ENCODE results near the gene GGT6. TPM values are rescaled to one million over a fixed set of nuclear protein-coding genes. Genes with fewer than 3 reads are reported as not detected.

The GGT6 gene
- total RNA-seq, 2 experiments from 2014 or later, result not detected

DNA sequence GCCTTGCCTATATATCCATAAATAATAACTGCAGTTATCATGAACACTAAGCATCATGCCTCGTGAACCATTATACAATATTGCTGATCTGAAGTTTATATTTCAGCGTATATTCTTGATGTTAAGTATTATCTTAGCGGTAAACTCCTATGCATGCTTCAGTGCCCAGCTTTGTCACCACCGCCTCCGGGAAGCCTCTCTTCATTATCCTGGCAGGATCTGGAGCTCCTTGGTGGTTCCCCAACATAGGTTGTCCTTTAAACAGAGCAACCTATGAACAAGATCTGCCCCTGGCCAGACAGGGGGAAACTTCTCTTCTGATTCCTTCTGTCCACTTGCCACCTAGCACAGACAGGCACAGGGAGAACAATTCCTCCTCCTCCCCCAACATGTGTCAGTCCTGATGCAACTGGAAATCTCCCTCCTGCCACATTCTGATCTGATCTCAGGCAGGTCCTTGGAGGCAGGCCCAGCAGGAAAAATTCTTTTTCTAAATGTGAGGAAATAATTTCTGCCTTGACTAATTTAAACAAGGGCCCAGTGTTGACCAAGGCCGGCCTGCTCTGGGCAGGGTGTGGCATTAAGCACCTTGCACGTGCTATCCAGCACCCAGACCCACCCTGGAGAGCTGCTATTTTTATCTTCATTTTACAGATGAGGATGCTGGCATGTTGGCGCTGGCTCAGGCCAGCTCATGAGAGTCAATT is 39.3 kb downstream of the GGT6 start:
- no peak overlapping the region for H3K4me3 Mint-ChIP-seq
- DNase-seq (no peak), ATAC-seq (no peak)
- peaks cover 6% of the 10 kb centered on the region for H3K27me3 Mint-ChIP-seq
- CTCF ChIA-PET, result no interaction called here
- H3K36me3 Mint-ChIP-seq, result no peaks in the 10 kb centered on the region
- peaks cover 11% of the 10 kb centered on the region for H3K4me1 Mint-ChIP-seq
- no peak overlapping the region for H3K27ac Mint-ChIP-seq
- no peaks in the 10 kb centered on the region for H3K9me3 Mint-ChIP-seq (ENCODE audit: low read depth)

DNA sequence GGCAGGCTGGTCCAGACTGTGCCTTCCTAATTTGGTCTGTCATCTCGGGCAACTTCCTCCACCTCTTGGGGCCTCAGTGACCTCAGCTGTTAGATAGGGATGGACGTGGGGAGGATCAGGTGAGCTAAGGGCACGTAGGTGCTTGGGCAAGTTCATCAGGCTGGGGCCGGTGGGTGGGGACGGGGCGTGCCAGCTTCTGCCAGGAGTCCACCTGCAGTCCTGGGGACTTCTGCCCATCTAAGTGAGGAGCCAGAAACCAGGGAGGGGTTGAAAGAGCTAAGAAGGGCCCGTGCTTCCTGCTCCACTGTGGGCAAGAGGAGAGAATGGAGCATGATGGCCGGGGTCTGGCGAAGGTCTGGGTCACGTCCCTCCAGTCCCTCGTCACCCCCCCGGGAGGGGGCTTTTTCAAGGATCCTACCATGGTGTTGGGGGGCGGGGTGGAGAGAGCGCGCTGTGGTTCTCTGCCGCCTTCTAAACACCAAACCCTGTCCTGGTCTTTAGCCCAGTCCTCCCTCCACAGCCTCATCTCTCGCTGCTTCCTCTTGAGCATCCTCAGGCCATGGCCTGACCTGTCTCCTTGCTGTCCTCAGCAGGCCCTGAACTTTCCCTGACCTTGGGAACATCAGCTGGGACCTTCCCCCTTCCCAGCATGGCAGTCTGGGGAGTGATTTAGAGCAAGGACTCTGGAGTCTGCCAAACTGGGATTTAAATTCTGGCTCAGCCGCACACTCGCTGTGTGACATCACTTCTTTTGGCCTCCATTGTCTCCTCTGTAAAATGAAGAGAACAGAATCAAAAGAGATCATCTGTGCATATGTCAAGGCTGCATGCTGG is 40.1 kb downstream of the GGT6 start:
- Mint-ChIP-seq H3K27me3 (peaks cover 2% of the 10 kb centered on the region), H3K4me3 (no peak overlapping the region), H3K9me3 (ENCODE audit: low read depth) (no peaks in the 10 kb centered on the region), H3K36me3 (no peaks in the 10 kb centered on the region), H3K4me1 (peaks cover 11% of the 10 kb centered on the region), H3K27ac (no peak overlapping the region)
- ATAC-seq, result no peak
- no peak for DNase-seq
- CTCF ChIA-PET, result no interaction called here

DNA sequence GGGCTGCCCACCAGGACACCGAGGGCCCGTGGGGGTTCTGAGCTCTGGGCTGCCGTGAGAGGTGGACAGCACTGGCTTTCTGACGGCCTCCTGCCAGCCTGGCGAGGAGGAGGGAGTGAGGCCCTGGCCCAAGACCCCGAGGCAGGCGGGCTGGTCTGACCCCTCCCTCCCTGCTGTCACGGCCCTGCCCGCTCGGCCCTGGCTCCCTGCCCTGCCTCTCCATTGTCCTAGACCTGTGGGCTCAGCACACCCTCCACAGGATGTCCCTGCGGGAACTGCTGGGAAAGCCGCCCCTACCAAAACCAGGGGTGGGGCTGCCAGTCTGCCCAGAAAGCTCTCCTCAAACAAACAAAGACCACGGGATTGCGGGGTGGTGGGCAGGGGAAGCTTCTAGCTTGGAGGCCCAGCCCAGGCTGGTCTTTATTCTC is 41.0 kb downstream of the GGT6 start:
- no peak overlapping the region for H3K27ac Mint-ChIP-seq
- CTCF ChIA-PET, result interaction anchor here (1.6 kb wide), 1 partner anchor 99 kb away, joined by 6 read pairs; no protein-coding TSS in a partner anchor
- peaks cover 11% of the 10 kb centered on the region for H3K4me1 Mint-ChIP-seq
- no peaks in the 10 kb centered on the region for H3K9me3 Mint-ChIP-seq (ENCODE audit: low read depth)
- H3K4me3 Mint-ChIP-seq, result no peak overlapping the region
- peaks cover 2% of the 10 kb centered on the region for H3K27me3 Mint-ChIP-seq
- DNase-seq (no peak), ATAC-seq (no peak)
- H3K36me3 Mint-ChIP-seq, result no peaks in the 10 kb centered on the region

DNA sequence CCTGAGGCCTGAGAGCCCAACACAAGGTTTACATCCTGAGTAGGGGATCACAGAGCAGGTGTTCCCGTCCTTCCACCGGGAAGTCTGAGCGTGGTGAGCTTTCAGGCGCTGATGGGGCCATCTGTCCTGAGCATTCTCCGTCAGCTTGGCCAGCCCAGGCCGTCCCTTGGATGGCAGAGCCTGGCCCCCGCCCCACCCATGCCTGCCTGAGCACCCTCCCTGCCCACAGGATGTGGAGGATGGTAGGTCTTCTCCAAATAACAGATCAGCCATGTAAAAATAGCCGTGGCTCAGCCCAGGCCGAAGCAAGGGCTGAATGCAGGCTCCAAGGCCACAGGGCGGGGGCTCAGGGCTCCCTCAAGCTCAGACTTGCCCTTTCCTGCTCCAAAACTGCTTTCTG is 41.5 kb downstream of the GGT6 start:
- Mint-ChIP-seq H3K27me3 (peaks cover 2% of the 10 kb centered on the region), H3K36me3 (no peaks in the 10 kb centered on the region), H3K4me1 (peaks cover 11% of the 10 kb centered on the region), H3K9me3 (ENCODE audit: low read depth) (no peaks in the 10 kb centered on the region), H3K4me3 (no peak overlapping the region), H3K27ac (no peak overlapping the region)
- CTCF ChIA-PET, result interaction anchor here (1.4 to 1.6 kb wide), 2 partner anchors 20 to 98 kb away, joined by 3 to 6 read pairs; partner anchors contain the start of gene SPNS2
- DNase-seq (no peak), ATAC-seq (no peak)

DNA sequence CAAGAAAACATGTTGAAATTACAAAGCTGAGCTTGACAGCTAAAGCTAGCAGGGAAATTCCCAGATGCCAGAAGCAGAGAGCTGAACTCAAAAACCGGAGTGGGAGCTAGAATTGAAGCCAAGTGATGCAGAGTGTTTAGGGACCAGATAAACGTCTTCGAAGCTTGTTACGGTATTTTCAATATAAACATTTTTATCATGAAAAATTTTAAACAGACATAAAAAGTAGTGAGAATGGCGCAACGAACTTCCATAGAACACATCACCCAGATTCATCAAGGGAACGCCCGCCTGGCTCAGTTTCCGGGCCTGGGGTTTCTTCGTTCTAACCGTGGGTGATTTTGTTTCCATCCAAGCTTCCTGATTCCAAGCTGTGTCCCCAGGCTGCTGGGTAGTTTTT is 43.6 kb downstream of the GGT6 start:
- DNase-seq (no peak), ATAC-seq (no peak)
- Mint-ChIP-seq H3K4me1 (peaks cover 11% of the 10 kb centered on the region), H3K36me3 (no peaks in the 10 kb centered on the region), H3K9me3 (ENCODE audit: low read depth) (no peaks in the 10 kb centered on the region), H3K27me3 (peaks cover 2% of the 10 kb centered on the region), H3K4me3 (no peak overlapping the region), H3K27ac (no peak overlapping the region)
- CTCF ChIA-PET, result interaction anchor here (1.2 kb wide), 1 partner anchor 96 kb away, joined by 3 read pairs; no protein-coding TSS in a partner anchor

DNA sequence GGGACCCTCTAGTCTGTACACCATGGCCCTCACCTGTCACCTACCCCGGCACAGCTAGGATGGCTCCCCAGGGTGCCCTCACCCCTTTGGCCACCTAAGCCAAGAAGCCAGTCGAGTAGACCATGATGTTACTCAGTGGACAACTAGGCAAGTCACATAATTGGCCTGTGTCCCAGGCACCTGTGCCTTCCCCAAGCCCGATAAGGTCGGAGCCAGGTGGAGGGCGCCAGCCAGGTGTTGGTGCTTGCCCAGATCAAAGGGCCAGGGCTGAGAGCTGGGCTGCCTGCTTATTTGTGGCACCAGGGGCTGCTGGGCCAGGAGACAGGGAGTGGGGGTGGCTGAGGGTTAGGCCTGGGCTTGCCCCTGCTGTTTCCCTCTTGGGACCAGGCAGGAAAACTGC is 44.9 kb downstream of the GGT6 start:
- no peak overlapping the region for H3K4me3 Mint-ChIP-seq

DNA sequence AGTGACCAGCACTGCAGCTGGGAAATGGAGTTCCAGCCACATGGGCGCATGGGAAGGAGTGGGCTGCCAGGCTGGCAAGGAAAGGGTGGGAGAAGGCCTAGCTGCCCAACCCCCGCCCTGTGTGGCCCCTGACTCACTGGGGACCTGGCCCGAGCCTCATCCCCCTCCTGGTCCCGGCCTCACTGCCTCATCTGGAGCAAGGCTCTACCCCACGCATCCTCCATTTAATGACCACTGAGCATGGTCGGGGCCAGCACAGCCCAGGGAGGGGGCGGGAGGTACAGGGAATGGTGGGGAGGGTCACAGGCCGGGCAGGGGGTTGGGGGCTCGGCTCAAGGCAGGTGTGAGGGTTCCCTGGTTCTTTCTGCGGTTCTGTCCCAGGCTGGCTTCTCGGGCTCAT is 45.6 kb downstream of the GGT6 start:
- Mint-ChIP-seq H3K4me3 (no peak overlapping the region), H3K4me1 (peaks cover 22% of the 10 kb centered on the region), H3K27ac (no peak overlapping the region), H3K9me3 (ENCODE audit: low read depth) (no peaks in the 10 kb centered on the region), H3K27me3 (peaks cover 2% of the 10 kb centered on the region), H3K36me3 (no peaks in the 10 kb centered on the region)
- DNase-seq (no peak), ATAC-seq (no peak)
- CTCF ChIA-PET, result no interaction called here

More for the DNA sequence above, 44.9 kb downstream of the GGT6 start:
- Mint-ChIP-seq H3K4me1 (peaks cover 14% of the 10 kb centered on the region), H3K9me3 (ENCODE audit: low read depth) (no peaks in the 10 kb centered on the region), H3K27ac (no peak overlapping the region), H3K27me3 (peaks cover 2% of the 10 kb centered on the region), H3K36me3 (no peaks in the 10 kb centered on the region)
- DNase-seq (no peak), ATAC-seq (no peak)
- CTCF ChIA-PET, result interaction anchor here (0.7 kb wide), 1 partner anchor 300 kb away, joined by 3 read pairs; no protein-coding TSS in a partner anchor

DNA sequence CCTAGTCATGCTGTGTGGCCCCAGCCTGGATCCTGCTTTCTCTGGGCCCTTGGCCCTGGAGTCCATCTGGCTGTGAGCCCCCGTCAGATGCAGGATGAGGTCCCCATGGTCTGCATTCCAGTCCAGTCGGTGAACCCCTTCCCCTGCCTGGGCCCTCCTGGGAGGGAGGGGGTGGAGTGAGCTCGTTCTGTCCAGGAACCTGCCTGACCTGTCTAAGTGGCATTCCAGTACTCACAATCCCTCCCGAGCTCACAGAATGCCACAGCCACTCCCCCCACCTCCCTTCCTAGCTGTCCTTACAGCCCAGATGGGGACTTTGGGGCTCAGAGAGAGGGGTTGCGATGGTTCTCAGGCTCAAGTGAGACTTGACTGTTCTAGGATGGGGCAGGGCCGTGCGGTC is 46.2 kb downstream of the GGT6 start:
- no peaks in the 10 kb centered on the region for H3K9me3 Mint-ChIP-seq (ENCODE audit: low read depth)
- ATAC-seq (no peak), DNase-seq (no peak)
- no peak overlapping the region for H3K4me3 Mint-ChIP-seq
- peaks cover 2% of the 10 kb centered on the region for H3K27me3 Mint-ChIP-seq
- CTCF ChIA-PET, result no interaction called here
- H3K36me3 Mint-ChIP-seq, result no peaks in the 10 kb centered on the region
- H3K27ac Mint-ChIP-seq, result no peak overlapping the region
- peaks cover 27% of the 10 kb centered on the region for H3K4me1 Mint-ChIP-seq

DNA sequence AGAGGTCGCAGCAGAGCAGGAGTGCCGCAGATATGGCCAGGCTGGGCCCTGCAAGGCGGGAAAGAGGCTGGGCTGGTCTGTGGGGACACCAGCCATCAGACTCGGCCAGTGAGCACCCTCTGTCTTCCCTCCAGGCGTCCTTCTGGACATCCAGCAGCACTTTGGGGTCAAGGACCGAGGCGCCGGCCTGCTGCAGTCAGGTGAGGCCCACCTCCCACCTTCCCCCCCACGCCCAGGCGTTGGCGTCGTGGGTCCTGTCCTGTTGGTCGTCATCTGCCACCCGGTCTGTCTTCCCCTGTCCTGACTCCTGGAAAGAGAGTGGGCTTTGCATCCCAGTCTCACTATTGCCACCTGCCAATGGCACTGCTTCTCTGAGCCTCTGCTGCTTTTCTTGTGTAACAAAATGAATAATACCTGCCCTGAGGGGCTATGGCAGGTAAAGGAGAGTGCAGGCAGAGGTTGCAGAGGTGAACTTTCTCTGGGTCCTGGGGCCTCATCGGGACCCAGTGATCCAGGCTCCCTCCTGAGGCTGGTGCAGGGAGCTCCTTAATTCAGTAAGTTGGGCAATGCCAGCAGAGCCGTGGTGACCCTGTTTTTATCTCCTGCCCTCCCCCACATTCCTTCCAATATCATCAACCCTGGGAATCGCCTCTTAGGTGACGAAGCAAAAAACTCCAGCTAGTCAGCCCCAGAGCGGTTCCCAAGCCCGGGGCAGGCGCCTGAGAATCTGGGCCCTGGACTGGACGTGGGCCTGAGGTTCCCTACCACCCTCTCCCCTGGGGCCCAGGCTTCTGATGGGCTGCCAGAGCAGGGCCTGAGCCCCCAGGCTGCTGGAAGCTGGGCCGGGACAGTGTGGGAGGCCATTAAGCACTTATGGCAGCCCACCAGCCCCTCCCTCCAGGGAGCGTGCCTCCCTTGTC is 47.0 kb downstream of the GGT6 start:
- Mint-ChIP-seq H3K36me3 (no peaks in the 10 kb centered on the region), H3K9me3 (ENCODE audit: low read depth) (no peaks in the 10 kb centered on the region), H3K4me3 (no peak overlapping the region), H3K4me1 (peaks cover 29% of the 10 kb centered on the region), H3K27ac (no peak overlapping the region), H3K27me3 (peaks cover 2% of the 10 kb centered on the region)
- CTCF ChIA-PET, result no interaction called here
- ATAC-seq (no peak), DNase-seq (no peak)

DNA sequence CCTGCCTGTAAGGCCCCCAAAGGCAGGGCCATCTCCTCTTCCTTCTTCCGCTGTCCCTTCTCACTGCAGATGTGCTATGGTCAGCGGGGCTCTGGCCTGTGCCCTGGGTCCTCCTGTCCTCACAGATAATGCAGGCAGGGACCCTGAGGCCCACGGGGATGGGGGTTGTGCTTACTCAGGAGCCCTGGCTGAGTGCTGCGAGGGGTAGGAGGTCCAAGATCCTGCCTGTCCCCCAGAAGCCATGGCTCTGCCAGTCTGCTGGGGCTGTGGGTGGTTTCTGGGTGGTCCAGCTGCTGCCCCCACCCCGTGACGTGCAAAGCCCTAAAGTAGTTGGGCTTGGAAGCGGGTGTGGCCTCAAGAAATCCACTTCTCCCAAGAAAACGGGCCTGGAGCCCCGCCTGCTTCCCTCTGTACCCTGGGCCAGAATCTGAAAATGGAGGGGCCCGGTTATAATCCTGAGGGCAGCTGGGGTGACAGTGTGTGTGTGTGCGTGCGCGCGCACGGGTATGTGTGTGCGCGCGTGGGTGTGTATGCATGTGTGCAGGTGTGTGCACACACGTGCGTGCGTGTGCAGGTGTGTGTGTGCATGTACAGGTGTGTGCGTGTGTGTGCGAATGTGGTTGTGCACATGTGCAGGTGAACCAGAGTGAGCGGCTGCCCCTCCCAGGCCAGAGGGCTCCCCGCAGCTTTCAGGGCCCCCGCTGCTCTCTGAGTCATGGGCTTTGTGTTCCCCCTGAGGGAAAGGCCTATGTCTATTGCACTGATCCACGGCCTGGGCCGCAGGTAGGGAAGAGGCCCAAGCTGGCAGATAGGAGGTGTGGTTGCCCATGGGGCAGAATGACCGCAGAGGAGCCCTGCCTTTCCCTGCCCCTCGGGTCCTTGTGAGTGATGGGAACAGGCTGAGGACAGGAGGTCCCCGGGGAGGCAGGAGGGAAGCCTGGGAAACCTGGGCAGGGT is 47.9 kb downstream of the GGT6 start:
- no peaks in the 10 kb centered on the region for H3K36me3 Mint-ChIP-seq
- no peaks in the 10 kb centered on the region for H3K27me3 Mint-ChIP-seq
- no peak overlapping the region for H3K27ac Mint-ChIP-seq
- DNase-seq, result no peak
- CTCF ChIA-PET, result no interaction called here
- H3K9me3 Mint-ChIP-seq (ENCODE audit: low read depth), result no peaks in the 10 kb centered on the region
- H3K4me3 Mint-ChIP-seq, result no peak overlapping the region
- peaks cover 31% of the 10 kb centered on the region for H3K4me1 Mint-ChIP-seq
- ATAC-seq, result no peak

DNA sequence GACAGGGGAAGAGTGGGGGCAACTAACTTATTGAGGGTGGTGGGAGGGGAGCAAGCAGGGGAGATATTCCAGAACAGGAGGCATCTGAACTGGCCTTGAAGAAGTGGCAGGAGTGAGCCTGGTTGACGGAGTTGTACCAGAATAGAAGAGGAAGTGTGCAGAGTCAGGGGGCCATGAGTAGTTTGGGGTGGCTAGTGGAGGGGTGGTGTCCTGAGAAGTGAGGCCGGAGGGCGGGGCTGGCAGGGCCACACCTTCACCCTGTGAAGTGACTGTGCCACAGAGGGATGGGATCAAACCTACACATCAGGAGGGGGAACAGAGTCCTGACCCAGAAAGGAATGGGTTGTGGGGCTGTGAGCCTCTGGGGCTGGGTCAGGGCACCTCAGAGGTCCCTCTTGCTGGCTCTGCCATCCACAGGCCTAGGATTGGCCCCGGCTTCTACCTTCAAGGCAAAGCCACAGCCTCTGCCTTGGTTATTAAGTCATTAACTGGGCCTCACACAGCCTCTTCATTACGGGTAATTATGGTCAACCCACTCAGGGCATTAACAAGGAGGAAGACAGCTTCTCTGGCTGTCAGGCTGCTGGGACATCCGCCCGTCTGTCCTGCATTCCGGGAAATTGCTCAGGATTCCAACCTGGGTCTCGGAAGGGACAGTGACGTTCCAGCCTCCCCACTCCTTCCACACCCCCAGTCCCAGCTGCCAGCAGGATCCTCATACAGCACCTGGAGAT is 49.0 kb downstream of the GGT6 start:
- no peaks in the 10 kb centered on the region for H3K36me3 Mint-ChIP-seq
- H3K27ac Mint-ChIP-seq, result no peak overlapping the region
- no peak for ATAC-seq
- H3K4me3 Mint-ChIP-seq, result no peak overlapping the region
- DNase-seq, result no peak
- H3K9me3 Mint-ChIP-seq (ENCODE audit: low read depth), result no peaks in the 10 kb centered on the region
- peaks cover 33% of the 10 kb centered on the region for H3K4me1 Mint-ChIP-seq
- no peaks in the 10 kb centered on the region for H3K27me3 Mint-ChIP-seq
- CTCF ChIA-PET, result interaction anchor here (4.7 kb wide), 1 partner anchor 90 kb away, joined by 19 read pairs; no protein-coding TSS in a partner anchor

DNA sequence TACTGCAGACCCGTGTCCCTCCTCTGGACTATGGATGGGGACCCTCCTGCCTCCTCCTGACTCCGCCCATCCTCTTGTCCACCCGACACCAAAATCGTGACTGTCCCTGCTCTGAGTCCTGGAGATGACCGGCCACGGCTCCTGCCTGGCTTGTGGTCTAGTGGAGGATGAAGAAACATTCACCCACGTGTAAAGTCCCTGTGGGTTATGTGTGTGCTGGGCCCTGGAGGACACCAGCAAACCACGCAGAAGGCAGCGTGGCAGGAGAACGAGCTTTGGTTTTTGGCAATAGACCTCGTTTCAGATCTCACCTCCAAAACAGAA is 49.8 kb downstream of the GGT6 start:
- H3K36me3 Mint-ChIP-seq, result no peaks in the 10 kb centered on the region
- H3K9me3 Mint-ChIP-seq (ENCODE audit: low read depth), result no peaks in the 10 kb centered on the region
- H3K4me3 Mint-ChIP-seq, result no peak overlapping the region
- DNase-seq (no peak), ATAC-seq (no peak)
- no peak overlapping the region for H3K27ac Mint-ChIP-seq
- peaks cover 38% of the 10 kb centered on the region for H3K4me1 Mint-ChIP-seq
- H3K27me3 Mint-ChIP-seq, result no peaks in the 10 kb centered on the region
- CTCF ChIA-PET, result interaction anchor here (1.2 to 4.7 kb wide), 3 partner anchors 11 to 91 kb away, joined by 3 to 19 read pairs (median 3); partner anchors contain the start of gene SPNS2

All from activated CD8-positive, alpha-beta memory T cell treated with anti-CD3 and anti-CD28 coated beads, Interleukin-2, amount 10 ng/mL, durations not matched to agents 7 days and 5 days (primary cell).